Measurements from ENCODE around the gene IGDCC3. TPM values are rescaled to one million over a fixed set of nuclear protein-coding genes. Genes with fewer than 3 reads are reported as not detected.

Gene IGDCC3
- total RNA-seq, 1 experiment from 2014 or later, result 53.5 TPM

DNA sequence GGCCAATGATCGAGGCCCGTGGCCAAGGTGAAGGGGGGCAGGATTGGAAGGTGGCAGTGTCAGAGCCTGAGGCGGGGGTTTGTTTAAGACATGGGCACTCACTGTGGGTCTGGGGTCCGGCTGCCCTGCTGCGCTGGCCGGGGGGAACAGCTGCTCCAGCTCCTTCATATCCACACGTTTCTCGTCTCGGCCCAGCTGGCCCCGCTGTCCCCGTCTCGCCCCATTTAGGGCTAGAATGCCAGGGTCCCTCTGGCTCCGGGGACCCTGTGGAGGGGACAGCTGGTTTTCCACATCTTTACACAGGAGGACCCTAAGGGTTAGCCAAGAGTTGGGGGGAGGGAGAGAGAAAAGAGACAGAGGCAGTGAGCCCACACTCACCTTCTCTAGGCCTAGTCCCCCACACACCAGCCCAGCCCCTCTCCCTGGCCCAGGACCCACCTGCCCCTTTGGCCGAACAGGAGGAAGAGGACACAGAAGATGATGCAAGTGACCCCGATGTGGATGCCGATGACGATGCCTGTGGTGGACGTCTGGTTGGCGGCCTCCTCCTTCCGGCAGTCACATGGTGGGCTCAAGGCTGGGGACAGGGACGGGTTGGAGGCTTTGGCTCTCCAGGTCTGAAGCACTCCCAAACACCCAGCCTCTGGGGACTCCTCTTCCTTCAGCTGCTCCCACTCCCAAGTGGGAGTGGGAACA is 48.4 kb downstream of the IGDCC3 start:
- Mint-ChIP-seq H3K4me1 (peaks cover 24% of the 10 kb centered on the region), H3K27me3 (ENCODE audit: low read depth) (no peaks in the 10 kb centered on the region), H3K4me3 (no peak overlapping the region), H3K36me3 (peaks cover 23% of the 10 kb centered on the region), H3K27ac (no peak overlapping the region), H3K9me3 (no peaks in the 10 kb centered on the region)
- no peak for ATAC-seq
- no peak for TF ChIP-seq ZNF396 (CRISPR knock-in tag; IDR thresholded peaks at IDR 0.05; ENCODE audit: borderline replicate concordance)
- no peak for TF ChIP-seq TEAD4 (CRISPR knock-in tag; IDR thresholded peaks at IDR 0.05)
- TF ChIP-seq, protein P1, sequence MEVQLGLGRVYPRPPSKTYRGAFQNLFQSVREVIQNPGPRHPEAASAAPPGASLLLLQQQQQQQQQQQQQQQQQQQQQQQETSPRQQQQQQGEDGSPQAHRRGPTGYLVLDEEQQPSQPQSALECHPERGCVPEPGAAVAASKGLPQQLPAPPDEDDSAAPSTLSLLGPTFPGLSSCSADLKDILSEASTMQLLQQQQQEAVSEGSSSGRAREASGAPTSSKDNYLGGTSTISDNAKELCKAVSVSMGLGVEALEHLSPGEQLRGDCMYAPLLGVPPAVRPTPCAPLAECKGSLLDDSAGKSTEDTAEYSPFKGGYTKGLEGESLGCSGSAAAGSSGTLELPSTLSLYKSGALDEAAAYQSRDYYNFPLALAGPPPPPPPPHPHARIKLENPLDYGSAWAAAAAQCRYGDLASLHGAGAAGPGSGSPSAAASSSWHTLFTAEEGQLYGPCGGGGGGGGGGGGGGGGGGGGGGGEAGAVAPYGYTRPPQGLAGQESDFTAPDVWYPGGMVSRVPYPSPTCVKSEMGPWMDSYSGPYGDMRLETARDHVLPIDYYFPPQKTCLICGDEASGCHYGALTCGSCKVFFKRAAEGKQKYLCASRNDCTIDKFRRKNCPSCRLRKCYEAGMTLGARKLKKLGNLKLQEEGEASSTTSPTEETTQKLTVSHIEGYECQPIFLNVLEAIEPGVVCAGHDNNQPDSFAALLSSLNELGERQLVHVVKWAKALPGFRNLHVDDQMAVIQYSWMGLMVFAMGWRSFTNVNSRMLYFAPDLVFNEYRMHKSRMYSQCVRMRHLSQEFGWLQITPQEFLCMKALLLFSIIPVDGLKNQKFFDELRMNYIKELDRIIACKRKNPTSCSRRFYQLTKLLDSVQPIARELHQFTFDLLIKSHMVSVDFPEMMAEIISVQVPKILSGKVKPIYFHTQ (CRISPR knock-in tag; IDR thresholded peaks at IDR 0.05), result no peak
- TF ChIP-seq, protein P2, sequence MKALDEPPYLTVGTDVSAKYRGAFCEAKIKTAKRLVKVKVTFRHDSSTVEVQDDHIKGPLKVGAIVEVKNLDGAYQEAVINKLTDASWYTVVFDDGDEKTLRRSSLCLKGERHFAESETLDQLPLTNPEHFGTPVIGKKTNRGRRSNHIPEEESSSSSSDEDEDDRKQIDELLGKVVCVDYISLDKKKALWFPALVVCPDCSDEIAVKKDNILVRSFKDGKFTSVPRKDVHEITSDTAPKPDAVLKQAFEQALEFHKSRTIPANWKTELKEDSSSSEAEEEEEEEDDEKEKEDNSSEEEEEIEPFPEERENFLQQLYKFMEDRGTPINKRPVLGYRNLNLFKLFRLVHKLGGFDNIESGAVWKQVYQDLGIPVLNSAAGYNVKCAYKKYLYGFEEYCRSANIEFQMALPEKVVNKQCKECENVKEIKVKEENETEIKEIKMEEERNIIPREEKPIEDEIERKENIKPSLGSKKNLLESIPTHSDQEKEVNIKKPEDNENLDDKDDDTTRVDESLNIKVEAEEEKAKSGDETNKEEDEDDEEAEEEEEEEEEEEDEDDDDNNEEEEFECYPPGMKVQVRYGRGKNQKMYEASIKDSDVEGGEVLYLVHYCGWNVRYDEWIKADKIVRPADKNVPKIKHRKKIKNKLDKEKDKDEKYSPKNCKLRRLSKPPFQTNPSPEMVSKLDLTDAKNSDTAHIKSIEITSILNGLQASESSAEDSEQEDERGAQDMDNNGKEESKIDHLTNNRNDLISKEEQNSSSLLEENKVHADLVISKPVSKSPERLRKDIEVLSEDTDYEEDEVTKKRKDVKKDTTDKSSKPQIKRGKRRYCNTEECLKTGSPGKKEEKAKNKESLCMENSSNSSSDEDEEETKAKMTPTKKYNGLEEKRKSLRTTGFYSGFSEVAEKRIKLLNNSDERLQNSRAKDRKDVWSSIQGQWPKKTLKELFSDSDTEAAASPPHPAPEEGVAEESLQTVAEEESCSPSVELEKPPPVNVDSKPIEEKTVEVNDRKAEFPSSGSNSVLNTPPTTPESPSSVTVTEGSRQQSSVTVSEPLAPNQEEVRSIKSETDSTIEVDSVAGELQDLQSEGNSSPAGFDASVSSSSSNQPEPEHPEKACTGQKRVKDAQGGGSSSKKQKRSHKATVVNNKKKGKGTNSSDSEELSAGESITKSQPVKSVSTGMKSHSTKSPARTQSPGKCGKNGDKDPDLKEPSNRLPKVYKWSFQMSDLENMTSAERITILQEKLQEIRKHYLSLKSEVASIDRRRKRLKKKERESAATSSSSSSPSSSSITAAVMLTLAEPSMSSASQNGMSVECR (CRISPR knock-in tag; IDR thresholded peaks at IDR 0.05; ENCODE audit: borderline replicate concordance), result no peak
- TF ChIP-seq FOXK1 (CRISPR knock-in tag; IDR thresholded peaks at IDR 0.05), result no peak
- TF ChIP-seq PRRX2 (CRISPR knock-in tag; IDR thresholded peaks at IDR 0.05), result no peak
- TF ChIP-seq MYBL2 (CRISPR knock-in tag; IDR thresholded peaks at IDR 0.05), result no peak
- no peak for TF ChIP-seq ZNF121 (CRISPR knock-in tag; IDR thresholded peaks at IDR 0.05)
- TF ChIP-seq, protein P3, sequence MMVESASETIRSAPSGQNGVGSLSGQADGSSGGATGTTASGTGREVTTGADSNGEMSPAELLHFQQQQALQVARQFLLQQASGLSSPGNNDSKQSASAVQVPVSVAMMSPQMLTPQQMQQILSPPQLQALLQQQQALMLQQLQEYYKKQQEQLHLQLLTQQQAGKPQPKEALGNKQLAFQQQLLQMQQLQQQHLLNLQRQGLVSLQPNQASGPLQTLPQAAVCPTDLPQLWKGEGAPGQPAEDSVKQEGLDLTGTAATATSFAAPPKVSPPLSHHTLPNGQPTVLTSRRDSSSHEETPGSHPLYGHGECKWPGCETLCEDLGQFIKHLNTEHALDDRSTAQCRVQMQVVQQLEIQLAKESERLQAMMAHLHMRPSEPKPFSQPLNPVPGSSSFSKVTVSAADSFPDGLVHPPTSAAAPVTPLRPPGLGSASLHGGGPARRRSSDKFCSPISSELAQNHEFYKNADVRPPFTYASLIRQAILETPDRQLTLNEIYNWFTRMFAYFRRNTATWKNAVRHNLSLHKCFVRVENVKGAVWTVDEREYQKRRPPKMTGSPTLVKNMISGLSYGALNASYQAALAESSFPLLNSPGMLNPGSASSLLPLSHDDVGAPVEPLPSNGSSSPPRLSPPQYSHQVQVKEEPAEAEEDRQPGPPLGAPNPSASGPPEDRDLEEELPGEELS (CRISPR knock-in tag; IDR thresholded peaks at IDR 0.05), result no peak
- no peak for TF ChIP-seq SP1 (CRISPR knock-in tag; conservative IDR thresholded peaks at IDR 0.05)
- no peak for TF ChIP-seq ZBTB21 (CRISPR knock-in tag; IDR thresholded peaks at IDR 0.05; ENCODE audit: borderline replicate concordance)
- no peak for TF ChIP-seq ZNF423 (CRISPR knock-in tag; IDR thresholded peaks at IDR 0.05)
- TF ChIP-seq, protein P4, sequence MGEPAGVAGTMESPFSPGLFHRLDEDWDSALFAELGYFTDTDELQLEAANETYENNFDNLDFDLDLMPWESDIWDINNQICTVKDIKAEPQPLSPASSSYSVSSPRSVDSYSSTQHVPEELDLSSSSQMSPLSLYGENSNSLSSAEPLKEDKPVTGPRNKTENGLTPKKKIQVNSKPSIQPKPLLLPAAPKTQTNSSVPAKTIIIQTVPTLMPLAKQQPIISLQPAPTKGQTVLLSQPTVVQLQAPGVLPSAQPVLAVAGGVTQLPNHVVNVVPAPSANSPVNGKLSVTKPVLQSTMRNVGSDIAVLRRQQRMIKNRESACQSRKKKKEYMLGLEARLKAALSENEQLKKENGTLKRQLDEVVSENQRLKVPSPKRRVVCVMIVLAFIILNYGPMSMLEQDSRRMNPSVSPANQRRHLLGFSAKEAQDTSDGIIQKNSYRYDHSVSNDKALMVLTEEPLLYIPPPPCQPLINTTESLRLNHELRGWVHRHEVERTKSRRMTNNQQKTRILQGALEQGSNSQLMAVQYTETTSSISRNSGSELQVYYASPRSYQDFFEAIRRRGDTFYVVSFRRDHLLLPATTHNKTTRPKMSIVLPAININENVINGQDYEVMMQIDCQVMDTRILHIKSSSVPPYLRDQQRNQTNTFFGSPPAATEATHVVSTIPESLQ (CRISPR knock-in tag; IDR thresholded peaks at IDR 0.05), result no peak
- TF ChIP-seq, protein P5, sequence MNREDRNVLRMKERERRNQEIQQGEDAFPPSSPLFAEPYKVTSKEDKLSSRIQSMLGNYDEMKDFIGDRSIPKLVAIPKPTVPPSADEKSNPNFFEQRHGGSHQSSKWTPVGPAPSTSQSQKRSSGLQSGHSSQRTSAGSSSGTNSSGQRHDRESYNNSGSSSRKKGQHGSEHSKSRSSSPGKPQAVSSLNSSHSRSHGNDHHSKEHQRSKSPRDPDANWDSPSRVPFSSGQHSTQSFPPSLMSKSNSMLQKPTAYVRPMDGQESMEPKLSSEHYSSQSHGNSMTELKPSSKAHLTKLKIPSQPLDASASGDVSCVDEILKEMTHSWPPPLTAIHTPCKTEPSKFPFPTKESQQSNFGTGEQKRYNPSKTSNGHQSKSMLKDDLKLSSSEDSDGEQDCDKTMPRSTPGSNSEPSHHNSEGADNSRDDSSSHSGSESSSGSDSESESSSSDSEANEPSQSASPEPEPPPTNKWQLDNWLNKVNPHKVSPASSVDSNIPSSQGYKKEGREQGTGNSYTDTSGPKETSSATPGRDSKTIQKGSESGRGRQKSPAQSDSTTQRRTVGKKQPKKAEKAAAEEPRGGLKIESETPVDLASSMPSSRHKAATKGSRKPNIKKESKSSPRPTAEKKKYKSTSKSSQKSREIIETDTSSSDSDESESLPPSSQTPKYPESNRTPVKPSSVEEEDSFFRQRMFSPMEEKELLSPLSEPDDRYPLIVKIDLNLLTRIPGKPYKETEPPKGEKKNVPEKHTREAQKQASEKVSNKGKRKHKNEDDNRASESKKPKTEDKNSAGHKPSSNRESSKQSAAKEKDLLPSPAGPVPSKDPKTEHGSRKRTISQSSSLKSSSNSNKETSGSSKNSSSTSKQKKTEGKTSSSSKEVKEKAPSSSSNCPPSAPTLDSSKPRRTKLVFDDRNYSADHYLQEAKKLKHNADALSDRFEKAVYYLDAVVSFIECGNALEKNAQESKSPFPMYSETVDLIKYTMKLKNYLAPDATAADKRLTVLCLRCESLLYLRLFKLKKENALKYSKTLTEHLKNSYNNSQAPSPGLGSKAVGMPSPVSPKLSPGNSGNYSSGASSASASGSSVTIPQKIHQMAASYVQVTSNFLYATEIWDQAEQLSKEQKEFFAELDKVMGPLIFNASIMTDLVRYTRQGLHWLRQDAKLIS (CRISPR knock-in tag; IDR thresholded peaks at IDR 0.05; ENCODE audit: borderline replicate concordance), result no peak
- no peak for TF ChIP-seq JAZF1 (CRISPR knock-in tag; IDR thresholded peaks at IDR 0.05)
- TF ChIP-seq ESRRA (CRISPR knock-in tag; IDR thresholded peaks at IDR 0.05; ENCODE audit: borderline replicate concordance), result no peak
- POLR2A ChIA-PET, result no interaction called here
- CTCF ChIA-PET, result interaction anchor here (0.9 to 2.2 kb wide), 3 partner anchors 11 to 47 kb away, joined by 3 to 14 read pairs (median 4); no protein-coding TSS in a partner anchor
- DNase-seq (ENCODE audit: low spot score), result no peak
